Cortex of kidney (tissue), 1 donor: Measurements from ENCODE around the gene AUTS2.

Experiments
- DNase-seq: peaks from one replicate; lab custom pipeline; 2025; lab: John Stamatoyannopoulos, UW

Gene AUTS2

DNA sequence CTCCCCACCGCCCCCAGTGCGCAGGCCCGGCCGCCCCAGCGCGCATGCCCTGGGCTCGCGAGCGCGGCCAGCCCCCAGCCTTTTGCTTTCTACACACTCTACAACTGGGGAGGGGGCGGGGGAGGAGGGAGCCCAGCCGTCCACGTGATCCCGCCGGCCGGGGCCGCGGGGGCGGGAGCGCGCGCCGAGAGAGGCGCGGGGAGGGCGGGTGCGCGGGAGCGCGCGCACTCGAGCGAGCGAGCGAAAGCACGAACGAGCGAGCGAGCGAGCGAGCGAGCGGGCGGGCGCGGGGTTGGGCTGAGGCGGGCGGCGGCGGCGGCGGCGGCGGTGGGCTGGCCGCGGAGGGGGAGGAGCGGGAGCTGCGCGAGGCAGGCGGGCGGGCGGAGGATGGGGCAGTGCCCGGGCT, at the start of gene AUTS2:
Gene AUTS2 (plus strand): TSS at position 395 of the 406 bp plus-strand sequence. CDS start 1,179 bp downstream, outside the sequence.
- DNase-seq: no peak

DNA sequence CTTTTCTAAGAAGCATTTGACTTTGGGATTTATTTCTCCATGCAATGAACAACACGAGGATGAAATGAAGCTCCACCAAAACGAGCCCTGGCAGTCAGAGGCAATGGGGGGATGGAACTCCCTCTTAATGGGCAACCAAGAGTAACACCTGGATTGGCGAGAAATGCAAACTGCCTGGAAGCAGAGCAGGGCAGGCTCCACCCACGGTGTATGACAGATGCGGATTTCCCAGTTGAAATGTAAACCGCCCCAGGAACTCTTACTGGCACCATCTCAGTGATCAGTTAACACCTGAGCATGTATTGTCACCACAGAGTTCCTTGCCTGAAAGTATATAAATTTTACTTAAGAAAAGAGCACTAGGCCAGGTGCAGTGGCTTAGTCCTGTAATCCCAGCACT, 47.3 kb upstream of the AUTS2 start:
- DNase-seq: no peak

DNA sequence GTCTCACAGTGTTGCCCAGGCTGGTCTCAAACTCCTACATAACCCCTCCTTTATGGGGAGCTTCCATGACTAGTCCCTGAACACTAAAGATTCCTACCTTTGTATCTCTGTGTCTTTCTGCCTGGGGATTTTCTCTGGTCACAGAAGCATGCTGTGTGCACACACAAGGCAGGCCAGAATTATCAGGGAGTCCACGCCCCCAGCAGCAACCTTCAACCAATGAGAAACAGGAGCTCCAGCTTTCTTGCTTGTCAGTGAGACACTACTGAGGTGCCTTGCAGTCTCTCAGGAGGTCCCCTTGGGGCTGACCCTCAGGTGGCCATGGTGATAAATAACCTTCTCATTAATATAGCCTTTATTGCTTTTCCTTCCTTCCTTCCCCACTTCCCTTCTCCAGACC, 45.1 kb upstream of the AUTS2 start:
- no peak for DNase-seq

DNA sequence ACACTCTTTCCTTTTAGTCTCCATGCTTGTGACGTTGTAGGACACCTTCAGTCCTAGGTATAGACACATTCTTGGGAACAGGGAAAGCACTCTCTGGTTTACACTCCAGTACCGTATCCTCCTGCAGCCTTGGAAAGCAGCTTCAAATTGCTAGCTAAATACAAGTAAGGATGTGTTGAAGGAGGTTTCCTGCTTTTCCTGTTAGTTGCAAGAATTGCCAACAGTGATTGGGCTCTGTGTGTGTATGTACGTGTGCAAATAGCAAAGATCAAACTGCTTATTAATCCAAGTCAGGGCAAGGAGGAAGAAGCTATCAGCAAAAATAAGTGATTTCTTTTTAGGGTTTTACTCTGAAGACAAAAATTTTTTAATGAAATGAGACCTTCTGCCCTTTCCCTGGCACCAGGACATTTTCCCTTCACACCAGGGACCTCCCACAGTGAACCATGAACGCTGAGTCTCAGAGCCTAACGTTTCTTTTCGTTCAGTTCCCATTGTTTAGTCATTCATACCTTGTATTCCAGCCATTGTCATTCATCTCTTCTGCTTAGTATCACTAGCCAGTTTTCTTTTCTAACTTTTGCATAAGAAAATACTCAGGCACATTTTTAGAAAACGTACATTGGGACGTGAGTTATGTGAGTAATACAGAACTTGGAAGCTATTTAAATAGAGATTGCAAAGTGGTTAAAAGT, 36.9 kb upstream of the AUTS2 start:
- DNase-seq: no peak

DNA sequence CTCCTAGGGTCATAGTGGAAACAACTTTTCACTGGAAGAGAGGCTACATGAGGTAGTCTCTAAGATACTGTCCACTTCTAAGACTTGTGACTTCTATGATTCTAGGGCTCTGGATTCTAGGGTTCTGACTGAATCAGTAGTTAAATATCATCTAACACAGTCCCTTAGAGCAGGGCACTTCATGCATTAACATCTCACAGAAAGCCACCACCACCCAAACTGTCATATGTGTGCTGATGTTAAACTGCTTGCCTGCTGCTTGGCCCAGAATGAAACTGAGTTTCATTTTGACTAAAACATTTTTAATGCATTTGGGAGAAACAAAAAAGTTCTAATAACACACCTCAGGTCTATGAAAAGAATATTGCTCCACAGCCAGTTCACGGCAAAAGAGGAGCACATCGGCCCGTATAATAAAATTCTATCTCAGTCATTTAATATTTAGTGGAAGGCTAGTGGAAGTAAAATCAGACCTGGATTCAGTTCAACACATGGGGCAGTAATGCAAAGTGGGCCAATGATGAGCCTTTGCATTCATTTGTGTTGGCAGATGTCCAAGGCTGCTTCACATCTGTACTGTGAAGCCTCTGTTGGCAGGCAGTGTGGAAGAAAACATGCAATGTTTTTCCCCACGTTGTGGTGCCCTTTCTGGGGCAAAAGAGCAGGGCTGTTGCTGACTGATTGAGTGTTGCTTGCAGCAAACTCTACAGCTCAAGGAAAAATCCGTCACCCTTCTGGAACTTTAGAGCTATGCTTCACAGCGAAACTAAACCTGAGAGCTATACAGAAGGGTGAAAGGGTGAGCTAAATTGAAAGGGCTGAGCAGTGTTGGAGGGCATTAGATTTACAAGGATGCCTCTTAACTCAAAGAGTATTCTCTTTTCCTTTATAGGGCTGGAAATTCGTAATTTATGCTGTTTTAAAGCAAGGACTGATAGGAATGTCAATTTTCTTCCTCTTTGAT, 33.5 kb upstream of the AUTS2 start:
- no peak for DNase-seq

DNA sequence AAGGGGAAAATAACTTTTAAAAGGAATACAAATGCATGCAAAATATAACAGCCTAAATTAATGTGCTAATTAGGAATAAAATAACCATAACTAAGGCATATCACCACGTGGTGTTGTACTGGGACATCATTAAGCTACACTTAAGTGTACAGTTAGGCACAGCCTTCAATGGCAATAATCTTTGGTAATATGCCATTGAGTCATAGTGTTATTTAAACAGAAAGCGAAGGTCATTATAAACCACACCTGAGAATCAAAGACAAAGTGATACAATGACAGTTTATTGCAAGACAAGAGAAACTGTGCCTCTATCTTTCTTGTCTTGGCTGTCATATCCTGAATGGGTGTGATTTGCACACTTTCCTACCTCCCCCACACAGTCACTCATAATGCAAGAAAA, 30.5 kb upstream of the AUTS2 start:
- no peak for DNase-seq

DNA sequence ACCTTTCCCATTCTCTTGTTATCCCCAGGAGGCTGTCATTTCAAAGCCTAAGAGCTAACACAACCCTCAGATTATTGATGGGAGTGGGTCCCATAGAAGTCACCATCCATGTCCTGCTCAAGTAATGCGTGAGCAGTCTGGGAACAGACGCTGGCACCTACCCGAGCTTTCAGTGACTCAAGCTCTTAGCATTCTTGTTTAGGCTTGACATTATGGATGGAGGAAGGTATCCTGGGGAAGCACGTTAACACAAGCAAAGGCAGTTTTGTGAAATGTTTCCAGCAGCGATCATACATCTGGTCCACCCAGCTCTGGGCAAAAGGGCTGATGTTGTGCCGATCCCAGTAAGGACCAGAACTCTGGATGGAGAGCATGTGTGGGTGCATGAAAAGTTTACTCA, 30.0 kb upstream of the AUTS2 start:
- no peak for DNase-seq

DNA sequence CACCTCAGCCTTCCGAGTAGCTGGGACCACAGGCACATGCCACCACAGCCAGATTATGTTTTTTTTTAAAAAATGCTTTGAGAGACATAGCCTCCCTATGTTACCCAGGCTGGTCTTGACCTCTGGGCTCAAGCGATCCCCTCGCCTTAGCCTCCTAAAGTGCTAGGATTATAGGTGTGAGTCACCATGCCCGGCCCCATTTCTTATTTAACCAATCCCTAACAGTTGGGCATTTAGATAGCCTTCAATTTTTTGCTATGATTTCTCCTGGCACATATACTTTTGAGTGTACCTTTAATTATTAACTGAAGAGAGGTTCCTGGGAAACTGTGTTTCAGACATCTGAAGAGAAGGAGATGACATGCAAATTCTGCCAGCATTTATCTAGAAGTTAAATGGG, 22.6 kb upstream of the AUTS2 start:
- DNase-seq: no peak

DNA sequence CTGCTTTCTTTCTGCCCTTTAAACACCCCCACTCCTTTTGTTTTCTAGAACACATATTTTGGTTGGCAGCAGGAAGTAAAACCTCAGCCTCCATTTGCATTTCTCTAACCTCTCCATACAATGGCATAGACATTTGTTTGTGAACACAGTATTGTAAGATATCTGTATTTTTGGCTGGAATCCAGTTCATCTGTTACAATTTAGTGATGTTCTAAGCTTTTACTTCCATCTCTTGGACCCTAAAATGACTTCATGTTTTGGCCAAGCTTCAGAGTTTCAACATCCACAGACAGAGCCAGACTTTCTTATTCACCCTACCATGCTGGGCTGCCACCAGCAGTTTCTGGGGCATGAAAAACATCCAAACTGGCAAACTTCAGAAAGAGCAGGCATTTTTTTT, 21.1 kb upstream of the AUTS2 start:
- DNase-seq: no peak

DNA sequence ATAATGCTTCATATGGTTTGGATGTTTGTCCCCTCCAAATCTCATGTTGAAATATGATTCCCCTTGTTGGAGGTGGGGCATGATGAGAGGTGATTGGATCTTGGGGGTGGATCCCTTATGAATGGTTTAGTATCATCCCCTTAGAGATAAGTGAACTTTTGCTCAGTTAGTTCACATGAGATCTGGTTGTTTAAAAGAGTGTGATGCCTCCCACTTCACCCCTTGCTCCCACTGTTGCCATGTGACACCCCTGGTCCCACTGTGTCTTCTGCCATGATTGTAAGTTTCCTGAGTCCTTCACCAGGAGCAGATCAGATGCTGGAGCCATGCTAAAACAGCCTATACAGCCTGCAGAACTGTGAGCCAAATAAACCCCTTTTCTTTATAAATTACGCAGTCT, 13.1 kb upstream of the AUTS2 start:
- no peak for DNase-seq

DNA sequence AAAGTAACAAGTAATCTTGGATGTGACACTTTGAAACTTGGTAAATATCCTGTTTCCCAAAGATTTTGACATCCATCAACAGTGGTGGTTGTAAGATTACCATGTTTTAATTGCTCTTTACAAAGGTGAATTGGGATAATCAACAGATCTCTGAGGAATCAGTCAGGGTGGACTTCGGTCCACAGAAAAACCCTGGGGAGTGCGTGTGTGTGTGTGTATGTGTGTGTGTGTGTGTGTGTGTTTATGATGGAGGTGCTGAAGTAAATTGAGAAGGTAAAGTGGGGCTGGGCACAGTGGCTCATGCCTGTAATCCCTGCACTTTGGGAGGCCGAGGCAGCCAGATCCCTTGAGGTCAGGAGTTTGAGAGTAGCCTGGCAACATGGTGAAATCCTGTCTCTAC, 12.0 kb upstream of the AUTS2 start:
- no peak for DNase-seq

DNA sequence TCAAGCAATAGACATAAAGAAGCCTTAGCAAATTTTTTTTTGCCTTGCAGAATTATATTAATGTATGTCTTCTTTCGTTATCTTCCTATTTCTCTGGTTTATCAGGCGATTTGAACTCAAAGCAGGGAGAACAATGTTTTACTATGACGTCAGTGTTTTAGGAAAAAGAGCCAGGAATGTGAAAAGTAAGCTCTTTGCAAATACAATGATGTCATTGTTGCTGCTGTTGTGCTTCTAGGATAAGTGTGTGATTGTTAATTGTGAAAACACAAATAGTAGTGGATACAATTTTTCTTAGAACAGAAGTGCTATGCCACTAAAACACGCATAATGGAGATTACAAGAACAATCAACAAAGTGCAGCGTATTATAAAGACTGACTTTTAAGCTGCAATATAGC, 9.5 kb upstream of the AUTS2 start:
- no peak for DNase-seq

DNA sequence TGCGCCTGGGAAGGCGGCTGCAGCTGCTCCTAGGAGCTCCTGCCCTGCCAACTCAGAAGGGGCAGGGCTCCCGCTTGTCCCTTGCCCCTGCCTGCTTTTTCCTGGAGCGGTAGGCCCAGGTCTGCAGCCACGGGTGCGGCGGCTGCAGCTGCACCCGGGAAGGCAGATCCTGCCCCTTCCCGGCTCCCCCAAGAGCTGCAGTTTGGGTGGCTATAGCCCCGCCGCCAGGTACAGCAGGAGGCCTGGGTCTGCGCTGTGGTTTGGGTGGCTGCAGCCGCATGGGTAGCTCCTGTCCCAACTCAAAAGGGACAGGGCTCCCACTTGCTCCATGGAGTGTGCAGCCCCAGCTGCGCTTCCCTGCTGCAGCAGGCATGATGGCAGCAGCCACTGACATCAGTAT, 6.5 kb upstream of the AUTS2 start:
- DNase-seq: no peak

DNA sequence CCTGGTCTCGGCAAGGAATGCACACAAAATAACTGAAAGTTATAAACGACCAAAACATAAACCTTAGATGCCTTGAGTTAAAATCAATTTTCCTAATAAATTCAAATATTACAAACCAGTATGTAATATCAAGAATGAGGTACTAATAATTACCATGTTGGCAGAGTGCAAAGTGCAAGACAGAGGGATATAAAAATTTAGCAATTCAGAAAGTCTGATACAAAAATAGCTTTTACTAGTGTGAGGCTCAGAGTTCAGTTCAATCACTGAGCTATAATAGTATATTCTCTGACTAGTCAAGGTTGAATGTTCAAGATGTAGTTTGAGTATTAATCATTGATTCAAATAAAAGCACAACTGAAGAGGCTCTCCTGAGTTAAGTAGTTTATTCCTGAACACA, 4.8 kb upstream of the AUTS2 start:
- DNase-seq: no peak

DNA sequence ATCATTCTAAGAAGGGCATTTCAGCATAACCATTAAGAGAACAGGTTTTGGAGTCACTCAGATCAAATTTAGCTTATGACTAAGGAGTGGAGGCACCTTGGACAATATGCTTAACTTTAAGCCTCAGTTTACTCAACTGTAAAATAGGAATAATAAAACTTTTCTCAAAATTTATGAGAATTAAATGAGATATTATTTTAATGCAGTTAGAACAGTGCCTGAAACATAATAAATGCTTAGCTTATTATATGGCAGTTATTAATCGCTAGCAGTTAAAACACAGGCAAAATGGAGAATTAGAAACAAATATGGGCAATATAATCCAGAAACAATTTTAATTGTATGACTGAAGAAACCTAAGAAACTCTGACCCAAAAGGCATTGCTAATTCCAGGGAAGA, 2.9 kb upstream of the AUTS2 start:
- DNase-seq: no peak

DNA sequence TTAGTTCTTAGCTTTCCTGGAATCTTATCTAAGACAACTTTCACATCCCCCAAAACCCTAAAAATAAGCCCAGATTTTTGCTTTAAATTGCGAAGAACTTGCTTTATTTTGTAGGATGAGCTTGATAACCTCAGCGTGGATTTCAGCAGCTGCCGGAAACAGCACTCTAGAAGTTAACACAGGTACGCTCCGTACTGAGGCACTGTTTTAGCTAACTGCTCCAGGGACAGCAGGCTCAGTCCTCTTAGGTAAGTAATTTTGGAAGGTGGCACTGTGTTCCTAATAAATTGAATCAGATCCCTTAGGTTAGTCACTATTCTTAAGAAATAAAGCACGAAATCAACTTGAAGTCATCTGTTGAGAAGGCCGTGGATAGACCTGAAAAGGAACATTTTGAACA, 2.2 kb upstream of the AUTS2 start:
- DNase-seq: no peak

DNA sequence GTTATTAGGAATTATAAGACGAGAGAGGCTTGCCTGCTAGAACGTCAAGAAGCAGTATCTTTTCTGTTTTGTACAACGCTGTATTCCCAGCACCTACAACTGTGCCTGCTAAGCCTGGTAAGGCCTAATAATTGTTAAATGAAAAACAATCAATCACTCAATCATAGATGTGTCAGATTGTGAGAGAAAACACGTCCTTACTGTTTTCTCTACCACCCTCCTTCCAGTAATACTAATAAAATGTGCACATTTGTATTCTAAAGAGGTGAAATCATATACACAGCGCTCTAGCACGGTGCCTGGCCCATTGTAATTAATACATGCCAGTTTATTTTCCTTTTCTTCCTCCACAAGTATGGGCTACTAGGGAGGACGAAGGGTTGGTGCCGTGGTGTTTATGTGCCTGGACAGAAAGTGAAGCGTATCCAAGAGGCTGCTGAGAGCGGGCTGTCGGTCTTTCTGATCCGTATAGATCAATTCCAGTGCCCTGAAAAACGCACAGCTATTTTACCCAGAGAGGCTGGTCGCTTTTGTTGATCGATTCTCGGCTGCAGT, 1.5 kb upstream of the AUTS2 start:
- DNase-seq: no peak

DNA sequence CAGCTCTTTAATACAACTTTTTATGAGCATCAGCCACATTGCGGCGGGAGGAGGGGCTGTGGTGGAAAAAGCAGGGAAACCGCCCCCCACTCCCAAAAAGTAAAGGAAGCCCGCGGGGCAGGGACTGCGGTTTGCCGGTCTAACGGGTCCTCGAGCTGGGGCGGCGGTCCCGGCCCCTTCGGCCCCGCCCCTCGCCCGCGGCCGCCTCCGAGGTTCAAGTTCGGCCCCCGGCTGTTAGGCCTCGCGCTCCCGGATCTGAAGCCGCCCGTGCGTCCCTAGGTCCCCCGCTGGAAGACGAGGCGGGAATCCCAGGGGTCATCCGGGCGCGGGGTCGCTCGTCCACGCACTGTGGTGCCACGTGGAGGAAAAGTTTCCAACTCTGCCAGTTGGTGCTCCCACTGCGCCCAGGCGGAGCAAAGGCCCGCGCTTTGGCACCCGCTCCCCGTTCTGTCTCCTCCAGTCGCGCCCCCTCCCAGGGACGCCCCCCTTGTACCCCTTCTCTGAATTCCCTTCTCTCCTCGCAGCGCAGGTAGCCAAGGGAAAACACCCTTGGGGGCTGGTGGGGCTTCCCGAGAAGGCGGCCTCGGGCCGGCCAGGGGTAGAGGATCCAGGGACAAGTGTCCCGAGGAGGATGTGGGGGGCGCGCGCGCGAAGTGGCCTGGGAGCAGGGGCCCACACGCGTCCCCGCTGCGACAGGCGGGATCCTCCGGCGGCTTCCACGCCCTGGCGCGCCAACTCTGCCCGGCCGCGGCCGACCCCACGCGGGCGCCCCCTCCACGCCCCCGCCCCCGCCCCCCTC, 798 bp upstream of the AUTS2 start:
- DNase-seq: no peak

DNA sequence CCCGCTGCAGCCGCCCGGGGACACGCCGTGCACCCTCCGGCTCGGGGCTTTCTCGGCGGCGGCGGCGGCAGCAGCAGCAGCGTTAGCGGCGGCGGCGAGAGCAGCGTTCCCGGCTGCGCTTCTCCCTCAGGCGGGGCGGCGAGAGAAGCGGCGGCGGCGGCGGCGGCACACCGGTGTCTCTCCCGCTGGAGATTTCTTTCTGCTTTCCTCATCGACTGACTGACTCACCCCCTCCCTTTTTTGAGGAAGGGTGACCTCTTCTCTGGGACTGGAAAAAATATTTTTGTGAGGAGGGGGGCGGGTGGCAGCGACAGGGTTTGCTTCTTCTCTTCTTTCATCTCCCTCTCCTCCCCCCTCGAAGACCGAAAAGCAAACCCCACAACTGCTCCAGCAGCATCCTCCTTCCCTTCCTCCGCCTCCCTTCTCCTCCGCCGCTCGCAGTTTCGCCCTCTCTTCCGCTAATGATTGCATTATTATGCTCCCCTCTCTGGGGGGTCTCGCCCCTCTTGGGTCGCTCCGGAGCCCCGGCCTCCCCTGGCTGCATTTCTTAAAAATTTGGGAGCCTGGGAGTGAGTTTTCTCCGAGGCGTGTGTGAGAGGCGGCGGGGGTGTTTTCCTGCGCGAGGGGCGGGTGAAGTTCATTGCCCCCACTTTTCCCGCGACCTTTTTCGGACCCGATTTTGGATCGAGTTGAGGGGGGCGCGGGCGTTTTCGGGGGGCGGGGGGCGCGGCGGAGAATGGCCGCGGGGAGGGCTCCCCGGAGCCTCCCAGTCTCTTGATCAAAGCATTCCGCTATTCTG, 411 bp downstream of the AUTS2 start:
- DNase-seq: no peak

DNA sequence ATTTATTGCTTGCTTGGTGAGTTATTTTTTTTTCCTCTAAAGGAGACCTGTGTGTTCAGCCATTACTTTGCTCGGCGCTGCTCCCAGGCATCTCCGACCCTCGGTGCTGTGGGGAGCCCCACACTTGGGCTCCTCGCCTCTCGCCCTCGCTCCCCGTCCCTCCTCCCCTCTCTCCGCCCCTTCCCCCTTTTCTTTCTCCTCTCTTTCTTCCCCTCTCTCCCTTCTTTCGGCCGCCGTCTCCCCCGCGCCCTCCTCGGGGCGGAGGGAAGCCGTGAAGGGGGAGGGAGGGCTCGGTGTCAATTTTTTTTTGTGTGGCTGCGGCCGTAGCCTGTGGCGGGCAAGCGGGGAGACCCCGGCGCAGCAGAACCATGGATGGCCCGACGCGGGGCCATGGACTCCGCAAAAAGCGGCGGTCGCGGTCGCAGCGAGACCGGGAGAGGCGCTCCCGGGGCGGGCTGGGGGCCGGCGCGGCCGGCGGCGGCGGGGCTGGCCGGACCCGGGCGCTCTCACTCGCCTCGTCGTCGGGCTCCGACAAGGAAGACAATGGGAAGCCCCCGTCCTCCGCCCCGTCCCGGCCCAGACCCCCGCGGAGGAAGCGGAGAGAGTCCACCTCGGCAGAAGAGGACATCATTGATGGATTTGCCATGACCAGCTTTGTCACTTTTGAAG, 1.1 kb downstream of the AUTS2 start:
- no peak for DNase-seq
